ENCODE results near the gene SPDYA.

DNA sequence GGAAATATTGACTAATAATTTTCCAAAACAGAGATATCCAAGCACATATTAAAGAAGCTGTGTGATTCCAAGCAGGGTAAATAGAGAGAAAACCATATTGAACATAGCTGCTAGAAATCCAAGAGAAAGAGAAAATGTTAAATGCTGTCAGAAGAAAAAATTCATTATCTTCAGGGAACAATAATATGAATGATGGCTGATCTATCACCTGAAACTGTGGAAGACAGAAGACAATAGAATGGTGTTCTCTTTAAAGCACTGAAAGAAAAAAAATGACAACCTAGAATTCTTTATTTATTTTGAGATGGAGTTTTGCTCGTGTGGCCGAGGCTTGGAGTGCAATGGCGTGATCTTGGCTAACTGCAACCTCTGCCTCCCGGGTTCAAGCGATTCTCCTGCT, 41.7 kb upstream of the SPDYA start:
- TF ChIP-seq, protein P1, sequence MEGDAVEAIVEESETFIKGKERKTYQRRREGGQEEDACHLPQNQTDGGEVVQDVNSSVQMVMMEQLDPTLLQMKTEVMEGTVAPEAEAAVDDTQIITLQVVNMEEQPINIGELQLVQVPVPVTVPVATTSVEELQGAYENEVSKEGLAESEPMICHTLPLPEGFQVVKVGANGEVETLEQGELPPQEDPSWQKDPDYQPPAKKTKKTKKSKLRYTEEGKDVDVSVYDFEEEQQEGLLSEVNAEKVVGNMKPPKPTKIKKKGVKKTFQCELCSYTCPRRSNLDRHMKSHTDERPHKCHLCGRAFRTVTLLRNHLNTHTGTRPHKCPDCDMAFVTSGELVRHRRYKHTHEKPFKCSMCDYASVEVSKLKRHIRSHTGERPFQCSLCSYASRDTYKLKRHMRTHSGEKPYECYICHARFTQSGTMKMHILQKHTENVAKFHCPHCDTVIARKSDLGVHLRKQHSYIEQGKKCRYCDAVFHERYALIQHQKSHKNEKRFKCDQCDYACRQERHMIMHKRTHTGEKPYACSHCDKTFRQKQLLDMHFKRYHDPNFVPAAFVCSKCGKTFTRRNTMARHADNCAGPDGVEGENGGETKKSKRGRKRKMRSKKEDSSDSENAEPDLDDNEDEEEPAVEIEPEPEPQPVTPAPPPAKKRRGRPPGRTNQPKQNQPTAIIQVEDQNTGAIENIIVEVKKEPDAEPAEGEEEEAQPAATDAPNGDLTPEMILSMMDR (IDR thresholded peaks at IDR 0.05): no peak
- no peak for TF ChIP-seq POLR2AphosphoS5 (IDR thresholded peaks at IDR 0.05; ENCODE audit: low read depth, low read length)
- TF ChIP-seq, protein P2, sequence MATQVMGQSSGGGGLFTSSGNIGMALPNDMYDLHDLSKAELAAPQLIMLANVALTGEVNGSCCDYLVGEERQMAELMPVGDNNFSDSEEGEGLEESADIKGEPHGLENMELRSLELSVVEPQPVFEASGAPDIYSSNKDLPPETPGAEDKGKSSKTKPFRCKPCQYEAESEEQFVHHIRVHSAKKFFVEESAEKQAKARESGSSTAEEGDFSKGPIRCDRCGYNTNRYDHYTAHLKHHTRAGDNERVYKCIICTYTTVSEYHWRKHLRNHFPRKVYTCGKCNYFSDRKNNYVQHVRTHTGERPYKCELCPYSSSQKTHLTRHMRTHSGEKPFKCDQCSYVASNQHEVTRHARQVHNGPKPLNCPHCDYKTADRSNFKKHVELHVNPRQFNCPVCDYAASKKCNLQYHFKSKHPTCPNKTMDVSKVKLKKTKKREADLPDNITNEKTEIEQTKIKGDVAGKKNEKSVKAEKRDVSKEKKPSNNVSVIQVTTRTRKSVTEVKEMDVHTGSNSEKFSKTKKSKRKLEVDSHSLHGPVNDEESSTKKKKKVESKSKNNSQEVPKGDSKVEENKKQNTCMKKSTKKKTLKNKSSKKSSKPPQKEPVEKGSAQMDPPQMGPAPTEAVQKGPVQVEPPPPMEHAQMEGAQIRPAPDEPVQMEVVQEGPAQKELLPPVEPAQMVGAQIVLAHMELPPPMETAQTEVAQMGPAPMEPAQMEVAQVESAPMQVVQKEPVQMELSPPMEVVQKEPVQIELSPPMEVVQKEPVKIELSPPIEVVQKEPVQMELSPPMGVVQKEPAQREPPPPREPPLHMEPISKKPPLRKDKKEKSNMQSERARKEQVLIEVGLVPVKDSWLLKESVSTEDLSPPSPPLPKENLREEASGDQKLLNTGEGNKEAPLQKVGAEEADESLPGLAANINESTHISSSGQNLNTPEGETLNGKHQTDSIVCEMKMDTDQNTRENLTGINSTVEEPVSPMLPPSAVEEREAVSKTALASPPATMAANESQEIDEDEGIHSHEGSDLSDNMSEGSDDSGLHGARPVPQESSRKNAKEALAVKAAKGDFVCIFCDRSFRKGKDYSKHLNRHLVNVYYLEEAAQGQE (IDR thresholded peaks at IDR 0.05; ENCODE audit: insufficient read depth in 1 of 2, low read depth in 2 of 2, low read length in 1 of 2): no peak
